RPMI7951 (cell line): Measurements from ENCODE around the gene TSPO. TPM values are rescaled to one million over a fixed set of nuclear protein-coding genes. Genes with fewer than 3 reads are reported as not detected.
"Not testable (repeated sequence)": the region's sequence is repeated elsewhere in the genome, so short reads cannot be mapped to it uniquely, and the experiment has no call there.

Experiments
- DNase-seq: peaks from one replicate; pipeline ENCODE4 v3.0.0-alpha.2; 2012; ENCODE audit warnings: low read depth
- total RNA-seq: library from RNA; depleted of rRNA; stranded (reverse); fragments of >200 nt; shearing (Covaris generic); gene quantifications from 2 replicates; pipeline ENCODE4 v1.2.3, GENCODE V29; 2014; rRNA removed

The TSPO gene
- 285 and 426 TPM in 2 replicates for total RNA-seq

DNA sequence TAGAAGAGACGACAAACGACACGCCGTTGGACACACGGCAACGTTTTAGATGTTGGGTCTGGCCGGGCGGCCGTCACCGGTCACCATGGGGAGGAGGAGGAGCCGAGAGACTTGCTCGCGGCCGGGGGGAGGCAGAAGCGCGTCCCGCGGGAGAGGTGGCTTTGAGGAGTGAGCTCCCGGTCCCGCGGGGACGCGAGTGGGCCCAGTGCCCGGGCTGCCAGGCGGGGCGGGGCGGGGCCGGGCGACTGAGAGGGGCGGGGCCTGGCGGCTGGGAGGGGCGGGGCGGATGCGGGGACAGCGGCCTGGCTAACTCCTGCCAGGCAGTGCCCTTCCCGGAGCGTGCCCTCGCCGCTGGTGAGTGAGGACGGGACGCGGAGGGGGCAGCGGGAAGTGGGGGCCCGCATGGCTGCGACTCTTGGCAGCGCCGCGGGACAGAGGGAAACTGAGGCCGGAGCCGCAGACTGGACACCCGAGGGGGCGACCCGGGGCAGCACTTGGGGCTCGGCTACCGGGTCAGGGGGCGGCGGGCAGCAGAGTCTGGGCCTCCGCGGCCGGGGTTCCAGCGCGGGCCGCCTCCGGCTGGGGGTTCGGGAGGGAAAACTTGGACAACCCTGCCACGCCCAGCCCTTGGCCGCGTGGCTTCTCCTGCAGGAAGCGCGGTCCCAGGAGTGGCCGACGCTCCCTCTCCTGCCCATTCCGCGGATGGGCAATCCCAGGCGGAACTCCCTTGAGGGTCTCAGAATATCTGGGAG is at the start of gene TSPO:
TSPO (plus strand) TSS at position 309 of the 752 bp plus-strand sequence. CDS start 7,680 bp downstream, outside the sequence.
- peak; percentile 58 for DNase-seq

DNA sequence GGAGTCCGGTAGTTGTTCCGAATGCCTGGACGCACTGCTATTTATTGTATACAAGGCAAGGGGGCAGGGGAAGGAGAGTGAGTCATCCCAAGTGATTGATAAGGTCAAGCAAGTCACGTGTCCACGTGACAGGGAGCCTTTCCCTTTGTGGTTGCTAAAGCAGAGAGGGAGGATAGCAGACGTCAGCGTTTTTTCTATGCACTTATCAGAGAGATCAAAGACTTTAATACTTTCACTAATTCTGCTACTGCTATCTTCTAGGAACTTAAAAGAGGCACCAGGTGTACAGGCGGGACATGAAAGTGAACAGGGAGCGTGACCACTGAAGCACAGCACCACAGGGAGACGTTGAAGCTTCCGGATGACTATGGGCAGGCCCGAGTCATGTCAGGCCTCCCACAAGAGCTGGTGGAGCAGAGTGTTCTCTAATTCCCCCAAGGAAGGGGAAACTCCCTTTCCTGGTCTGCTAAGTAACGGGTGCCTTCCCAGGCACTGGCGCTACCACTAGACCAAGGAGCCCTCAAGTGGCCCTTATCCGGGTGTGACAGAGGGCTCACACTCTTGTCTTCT is 47.2 kb upstream of the TSPO start:
- not testable (repeated sequence) for DNase-seq

DNA sequence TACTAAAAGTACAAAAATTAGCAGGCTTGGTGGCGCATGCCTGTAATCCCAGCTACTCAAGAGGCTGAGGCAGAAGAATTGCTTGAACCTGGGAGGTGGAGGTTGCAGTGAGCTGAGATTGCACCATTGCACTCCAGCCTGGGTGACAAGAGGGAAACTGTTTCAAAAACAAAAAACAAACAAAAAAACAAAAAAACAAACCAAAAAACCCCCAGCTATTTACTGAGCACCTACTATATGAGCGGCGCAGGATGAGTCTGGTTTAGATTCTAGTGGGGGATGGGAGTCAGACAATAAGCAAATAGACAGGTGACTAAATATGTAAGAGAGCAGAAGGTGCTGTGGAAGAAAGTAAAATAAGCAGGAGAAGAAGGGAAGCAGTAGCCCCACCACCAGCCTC is 46.4 kb upstream of the TSPO start:
- DNase-seq = not testable (repeated sequence)

DNA sequence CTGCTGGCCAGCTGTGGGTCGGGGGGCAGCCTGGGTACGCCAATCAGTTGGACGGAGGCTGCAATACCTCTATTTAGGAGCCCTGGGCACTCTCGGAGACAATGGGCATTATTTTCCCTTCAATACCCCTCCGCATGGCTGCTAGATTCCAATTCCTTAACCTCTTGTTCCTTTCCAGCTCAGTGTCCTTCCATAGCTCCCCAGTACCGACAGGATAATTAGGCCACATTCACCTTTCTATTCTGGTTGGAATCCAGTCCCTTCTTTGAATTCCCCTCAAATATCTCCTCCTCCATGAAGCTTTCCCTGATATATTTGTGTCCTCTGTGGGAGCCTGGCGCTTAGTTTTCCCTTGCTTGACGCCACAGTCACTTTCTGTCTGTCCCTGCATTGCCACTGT is 45.1 kb upstream of the TSPO start:
- DNase-seq = no peak

DNA sequence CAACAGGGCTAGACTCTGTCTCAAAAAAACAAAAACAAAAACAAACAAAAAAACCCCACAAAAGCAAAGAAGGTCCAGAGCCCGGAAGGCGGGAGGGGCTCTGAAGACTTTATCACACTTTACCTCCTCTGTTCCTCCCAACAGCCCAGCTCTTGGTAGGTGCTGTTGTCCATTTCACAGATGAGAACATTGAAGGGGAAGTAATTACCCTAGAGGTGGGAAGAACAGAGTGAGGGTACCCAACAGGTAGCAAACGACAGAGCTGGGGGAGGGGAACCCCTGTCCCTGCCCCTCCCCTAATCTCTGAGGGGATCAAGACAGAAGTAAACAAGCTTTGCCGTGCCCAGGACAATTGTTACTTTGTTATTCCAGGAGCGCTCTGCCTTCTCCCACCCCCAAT is 41.8 kb upstream of the TSPO start:
- no peak for DNase-seq

DNA sequence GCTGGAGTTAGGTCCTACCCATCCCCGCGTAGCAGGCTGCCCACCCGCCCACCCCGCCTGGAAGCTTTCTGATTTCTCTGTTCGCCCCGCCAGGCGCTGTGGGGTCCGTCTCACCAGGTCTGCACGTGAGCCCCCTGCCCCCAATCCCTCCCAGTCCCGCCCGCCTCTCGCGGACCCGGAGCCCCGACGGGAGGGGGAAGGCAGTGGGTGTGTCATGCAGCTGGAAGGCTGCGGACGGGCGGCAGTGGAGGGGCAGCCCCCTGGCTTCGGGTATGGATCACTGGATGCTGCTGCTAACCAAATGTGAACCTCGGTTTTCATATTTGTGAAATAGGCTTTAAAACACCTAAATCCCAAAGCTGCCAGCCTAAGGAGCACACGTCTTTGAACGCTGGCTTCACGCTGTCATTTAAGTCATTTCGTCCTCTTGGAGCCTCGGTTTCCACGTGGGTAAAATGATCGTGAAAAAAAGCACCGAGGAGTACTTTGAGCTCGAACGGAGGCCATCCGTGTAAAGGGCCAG is 41.4 kb upstream of the TSPO start:
- DNase-seq = no peak

DNA sequence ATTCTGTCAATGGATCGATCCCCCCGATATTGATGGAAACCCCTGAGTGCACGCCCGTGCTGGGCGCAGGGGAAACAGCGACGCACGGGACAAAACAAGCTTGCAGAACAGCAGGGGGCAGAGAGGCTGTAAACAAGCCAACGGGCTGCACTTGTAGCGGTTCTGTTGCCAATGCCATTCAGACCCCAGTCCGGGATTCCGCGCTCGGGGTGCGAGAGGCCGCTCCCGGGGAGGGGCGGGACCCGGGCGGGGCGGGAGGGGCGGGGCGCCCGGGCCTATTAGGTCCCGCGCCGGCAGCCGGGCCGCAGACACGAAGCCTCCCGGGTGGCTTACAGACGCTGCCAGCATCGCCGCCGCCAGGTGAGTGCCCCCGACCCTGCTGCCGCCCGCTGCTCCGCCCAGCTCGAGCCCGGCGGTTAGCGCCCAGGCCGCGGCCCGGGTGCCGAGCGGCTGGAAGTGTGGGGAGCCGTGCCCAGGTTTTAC is 40.9 kb upstream of the TSPO start, which contains the start of gene BIK:
BIK (plus strand) TSS at position 307 of the 483 bp plus-strand sequence. CDS start 13,273 bp downstream, outside the sequence.
- DNase-seq = peak; percentile 31

DNA sequence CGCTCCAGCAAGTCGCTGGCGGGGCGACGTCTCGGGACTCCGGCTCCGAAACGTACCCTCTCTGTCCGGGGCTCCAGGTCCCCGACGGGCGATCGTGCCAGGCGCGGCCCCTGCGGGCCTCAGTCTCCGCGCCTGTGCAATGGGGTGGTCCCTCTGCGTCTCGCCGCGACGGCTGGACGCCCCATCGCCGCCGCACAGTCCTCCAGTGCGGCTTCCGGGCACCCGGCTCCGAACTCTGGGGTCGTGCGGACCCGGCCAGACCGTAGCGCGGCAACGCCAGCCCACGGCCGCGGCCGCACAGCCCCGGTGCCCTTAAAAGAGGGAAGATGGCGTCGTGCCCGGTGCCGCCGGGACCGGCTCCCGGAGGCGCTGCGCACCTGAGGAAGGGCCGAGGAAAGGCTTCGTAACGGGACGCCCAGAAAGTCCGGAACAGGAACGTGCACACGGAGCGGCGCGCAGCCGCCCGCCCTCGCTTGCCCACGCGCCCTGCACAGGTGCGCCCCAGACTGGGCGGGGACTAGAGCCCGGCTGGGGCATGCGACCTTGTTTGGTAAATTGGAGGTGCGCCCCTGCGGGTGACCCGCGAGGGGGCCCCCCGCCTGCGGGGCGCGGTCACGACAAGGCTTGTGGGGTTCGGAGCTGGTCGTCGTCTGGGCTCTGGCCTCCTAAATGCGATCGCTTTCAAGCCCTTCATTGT is 40.3 kb upstream of the TSPO start:
- no peak for DNase-seq

DNA sequence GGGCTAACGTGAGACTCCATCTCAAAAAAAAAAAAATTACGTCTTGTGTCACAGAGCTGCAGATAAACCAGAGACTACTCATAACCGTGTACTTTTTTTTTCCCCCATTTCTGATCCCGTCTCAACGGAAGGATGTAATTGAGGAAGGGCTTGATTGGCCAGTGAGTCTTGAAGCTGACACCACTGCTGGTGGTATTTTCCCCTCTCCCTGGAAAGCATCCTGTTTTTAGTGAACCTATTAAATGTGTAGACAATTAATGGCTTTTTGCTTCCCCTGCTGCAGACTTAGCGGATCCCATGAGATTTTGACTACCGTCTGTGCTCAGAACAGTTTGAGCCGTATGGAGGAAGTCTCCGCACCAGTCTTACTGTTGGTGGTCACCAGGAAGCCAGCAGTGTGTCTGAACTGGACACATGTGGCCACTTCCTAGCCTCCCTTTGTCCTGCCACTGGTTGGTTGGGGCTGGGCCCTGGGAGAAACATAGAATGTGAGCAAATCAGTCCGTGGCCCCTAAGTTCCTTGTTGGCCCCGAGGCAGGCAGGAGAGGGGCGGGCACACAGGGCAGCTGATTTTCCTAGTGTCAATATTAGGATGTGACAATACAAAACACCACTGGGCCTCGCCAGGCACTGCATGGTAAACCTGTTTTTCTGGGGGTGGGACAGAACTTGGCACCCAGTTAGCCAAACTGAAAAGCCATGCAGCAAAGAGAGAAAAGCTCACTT is 37.7 kb upstream of the TSPO start:
- DNase-seq = no peak

DNA sequence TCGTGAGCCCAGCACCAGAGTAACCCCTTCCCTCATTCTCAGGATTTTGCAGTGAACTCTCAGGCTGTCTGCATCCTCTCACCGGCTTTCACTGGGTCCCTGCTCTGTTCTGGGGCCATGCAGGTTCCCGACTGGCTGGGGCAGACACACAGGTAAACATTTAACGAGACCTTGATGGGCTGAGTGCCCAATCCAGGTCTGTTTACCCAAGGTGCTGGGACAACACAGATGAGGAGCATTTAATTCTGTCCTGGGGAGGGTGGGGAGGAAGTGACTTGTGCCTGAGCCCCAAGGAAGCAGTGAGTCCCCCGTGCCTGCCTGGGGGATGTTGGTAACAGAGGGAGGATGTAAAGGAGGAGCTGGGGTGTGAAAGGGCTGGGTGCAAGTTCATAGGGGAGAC is 36.4 kb upstream of the TSPO start:
- DNase-seq = no peak

DNA sequence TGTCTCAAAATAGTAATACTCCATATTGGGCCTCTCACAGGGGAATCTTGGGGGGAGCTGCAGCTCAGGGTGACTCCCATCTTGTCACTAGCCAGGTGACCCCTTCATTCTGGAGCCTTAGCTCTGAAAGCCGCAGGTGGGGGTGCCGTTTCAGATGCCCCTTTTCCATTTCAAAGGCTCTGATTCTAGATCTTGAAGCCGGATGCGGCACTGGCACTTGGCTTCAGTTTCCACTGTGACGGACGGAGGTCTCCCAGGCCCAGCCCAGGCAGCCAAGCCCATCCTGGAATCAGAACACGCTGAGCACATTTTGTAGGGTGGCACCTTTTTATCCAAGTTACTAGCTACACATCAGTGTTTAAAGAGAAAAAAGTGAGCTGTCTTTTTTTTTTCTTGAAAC is 34.4 kb upstream of the TSPO start:
- DNase-seq = no peak

DNA sequence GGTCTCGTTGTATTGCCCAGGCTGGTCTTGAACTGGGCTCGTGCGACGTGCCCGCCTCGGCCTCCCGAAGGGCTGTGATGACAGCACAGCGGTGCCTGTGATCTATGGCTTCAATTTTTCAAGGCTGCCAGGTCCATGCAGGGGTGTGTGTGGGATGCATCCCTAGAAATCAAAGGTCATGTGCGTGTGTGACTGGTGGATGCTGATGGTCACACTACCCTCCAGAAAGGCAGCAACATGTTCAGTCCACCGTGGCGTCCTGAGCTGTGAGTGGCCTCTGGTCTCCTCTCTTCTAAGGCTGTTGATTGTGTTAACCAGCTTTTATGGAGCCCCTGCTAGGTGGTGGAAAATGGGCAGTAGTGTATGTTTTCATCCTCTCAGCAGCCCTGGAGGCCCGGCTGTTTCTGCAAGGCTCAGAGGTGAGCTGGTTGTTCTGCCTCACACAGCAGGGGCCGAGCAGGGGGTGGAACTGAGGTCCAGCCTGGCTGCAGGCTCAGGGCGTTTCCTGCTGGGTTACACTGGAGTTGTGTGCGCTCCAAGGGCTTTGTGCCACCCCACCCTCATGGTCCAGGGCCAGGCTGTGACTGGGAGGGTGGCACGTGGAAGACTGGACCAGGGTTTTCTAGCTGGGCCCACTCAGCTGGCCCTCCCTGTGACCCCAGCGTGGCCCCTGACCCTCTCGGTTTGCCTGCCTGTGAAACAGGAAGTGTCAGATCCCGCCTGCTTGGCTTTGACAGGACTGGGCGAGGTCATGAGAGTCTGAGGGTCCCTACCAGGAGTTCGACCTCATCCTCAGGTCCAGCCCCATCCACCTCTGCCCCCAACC is 33.1 kb upstream of the TSPO start:
- DNase-seq = no peak

DNA sequence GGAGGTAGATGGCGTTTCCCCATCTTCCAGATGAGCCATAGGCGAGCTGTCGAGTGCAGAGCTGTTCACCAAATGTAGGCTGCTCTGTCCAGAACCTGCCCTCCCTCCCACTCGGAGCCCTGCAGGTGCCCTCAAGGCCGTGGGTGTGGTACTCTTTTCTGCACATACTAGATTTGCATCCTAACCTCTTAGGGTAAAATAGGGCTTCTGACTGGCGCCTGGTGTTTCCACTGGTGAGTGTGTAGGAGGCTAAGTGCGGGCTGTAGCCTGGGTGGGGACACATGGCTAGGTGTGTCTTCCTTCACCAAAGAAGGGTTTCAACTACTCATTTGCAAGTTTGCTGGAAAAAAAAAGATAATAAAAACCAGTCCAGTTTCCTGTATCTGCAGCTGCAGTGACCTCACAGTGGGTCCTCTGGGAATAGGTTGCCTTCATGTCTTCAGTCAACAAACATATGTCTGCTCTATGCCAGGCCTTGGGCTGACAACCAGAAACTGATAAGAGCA is 32.4 kb upstream of the TSPO start:
- no peak for DNase-seq

DNA sequence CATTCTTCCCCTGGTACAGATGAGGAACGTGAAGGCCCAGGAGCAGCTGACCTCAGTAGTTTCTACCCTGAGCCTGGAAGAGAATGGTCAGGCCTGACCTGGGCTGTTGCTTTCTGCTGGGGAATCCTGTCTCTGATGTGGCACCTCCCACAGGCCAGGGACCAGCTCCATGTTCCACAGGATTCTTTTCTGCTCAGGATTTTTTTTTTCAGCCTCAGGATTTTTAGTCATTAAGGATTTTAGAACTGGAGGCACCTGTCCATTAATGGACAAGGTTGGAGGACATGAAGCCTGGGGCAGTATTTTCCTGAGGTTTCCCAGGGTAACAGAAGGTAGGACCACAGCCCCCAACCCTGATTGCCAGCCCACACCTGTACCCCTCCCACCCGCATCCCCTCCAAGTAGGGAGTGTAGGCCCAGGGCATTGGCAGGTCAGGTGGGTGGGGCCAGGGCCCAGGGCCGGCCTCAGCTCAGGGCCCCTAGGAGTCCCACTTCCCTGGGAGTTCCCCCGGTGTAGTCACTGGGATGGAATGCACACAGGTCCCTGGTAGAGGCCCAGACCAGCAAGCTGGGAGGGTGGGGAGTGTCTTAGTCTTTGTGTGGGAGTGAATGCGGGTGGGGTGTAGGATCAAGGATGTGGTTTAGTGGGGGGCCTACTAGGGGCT is 24.7 kb upstream of the TSPO start:
- peak; percentile 71 for DNase-seq

DNA sequence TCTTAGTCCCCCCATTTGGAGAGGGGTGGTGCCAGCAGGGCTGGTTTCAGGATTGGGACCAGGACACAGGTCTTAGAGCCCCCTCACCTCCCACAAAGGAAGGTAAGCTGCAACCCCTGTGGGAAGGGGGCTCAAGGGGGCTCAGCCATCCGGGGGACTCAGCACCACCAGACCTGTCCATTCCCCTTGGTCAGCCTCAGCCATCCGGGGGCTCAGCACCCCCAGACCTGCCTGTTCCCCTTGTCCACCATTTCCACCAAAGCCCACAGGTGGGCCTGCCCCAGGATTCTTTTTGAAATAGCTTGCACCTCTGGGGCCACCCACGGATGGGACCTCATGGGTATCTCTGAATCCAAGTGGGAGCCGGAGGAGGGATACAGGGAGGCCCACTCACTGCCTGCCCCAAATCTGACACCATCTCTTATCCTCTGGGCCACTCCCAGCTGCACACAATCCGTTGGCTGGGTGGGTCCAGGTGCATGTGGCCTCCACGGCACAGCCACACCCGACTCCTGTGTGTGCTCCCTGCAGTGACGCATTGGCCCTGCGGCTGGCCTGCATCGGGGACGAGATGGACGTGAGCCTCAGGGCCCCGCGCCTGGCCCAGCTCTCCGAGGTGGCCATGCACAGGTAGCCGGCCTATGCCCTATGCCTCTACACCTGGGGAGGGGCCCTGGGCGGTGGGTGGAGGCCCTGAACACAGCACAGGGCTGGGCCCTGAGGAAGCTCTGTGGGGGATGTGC is 24.0 kb upstream of the TSPO start:
- DNase-seq = no peak

DNA sequence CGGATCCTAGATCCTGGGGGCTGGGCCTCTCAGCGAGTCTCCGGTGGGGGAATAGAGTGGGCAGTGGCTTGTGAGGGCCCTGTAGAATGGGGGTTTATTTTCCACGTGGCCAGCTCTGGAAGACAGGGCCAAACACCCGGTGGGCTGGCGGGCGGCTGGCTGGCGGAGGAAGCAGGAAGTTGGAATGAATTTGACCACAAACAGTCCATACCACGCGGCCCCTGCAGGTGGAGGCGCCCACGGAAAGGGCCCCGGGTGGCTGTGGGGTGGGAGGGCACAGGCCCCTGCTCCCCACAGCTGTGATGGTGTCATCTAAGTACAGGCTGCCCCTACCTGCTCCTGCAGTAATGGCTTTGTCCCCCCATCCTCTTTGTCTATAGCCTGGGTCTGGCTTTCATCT is 23.2 kb upstream of the TSPO start:
- DNase-seq = no peak

DNA sequence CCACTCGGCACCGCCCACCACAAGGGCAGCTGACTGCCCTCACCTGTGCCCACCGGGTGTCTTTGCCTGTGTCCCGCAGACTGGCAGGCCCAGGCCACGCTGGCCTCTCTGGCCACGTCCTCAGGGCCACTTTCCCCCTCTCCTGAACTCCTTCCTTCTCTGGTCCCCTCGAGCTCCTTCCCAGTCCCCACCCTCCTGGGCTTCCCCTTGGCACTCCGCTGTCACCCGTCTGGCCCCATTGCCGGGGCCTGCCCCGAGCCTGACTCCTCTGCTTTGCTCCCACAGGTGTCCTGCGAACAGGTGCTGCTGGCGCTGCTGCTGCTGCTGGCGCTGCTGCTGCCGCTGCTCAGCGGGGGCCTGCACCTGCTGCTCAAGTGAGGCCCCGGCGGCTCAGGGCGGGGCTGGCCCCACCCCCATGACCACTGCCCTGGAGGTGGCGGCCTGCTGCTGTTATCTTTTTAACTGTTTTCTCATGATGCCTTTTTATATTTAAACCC is 22.4 kb upstream of the TSPO start:
- no peak for DNase-seq

DNA sequence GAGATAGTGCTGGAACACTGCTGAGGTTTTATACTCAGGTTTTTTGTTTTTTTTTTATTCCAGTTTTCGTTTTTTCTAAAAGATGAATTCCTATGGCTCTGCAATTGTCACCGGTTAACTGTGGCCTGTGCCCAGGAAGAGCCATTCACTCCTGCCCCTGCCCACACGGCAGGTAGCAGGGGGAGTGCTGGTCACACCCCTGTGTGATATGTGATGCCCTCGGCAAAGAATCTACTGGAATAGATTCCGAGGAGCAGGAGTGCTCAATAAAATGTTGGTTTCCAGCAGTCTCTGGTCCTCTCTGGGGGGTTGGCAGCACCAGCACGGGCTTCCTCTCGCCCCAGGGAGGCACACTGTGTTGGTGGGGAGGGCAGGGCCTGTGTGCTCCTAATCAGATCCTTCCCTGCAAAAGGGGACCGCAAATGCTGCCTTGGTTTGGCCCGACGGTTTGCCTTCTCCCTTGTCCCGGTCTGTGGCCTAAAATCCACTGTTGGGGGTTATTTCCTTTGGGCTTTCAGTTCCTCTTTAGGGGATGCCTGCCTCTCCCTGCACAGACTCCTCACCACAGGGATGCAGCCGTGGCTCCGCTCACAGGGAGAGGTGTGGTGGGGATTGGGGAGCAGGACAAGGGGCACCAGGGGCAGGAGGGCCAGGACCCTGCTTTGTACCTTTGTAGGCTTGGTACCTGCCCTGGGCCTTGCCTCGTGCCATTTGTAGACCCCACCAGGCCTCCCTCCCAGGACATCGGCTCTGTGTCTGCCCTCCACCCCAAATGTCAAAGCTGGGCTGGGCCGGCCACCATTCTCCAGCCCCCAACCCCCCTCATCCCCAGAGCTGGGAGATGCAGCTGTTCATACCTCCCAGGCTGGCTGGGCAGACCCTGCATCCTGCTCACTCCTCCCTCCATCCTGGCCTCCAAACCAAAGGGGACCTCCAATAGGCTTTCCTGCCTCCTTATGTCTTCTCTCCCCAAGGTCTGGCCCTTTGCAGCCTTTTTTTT is 21.6 kb upstream of the TSPO start:
- no peak for DNase-seq
